GM21526 (cell line): ENCODE data around the gene PKP4.
"Not testable (repeated sequence)": the region's sequence is repeated elsewhere in the genome, so short reads cannot be mapped to it uniquely, and the experiment has no call there.

Experiments
- ATAC-seq: cut with Tn5 transposase; IDR thresholded peaks from one replicate; pipeline ENCODE4 v1.9.1; 2021; ENCODE audit warnings: moderate library complexity; ENCODE audit not compliant: unreplicated experiment, low FRiP score

The PKP4 gene

DNA sequence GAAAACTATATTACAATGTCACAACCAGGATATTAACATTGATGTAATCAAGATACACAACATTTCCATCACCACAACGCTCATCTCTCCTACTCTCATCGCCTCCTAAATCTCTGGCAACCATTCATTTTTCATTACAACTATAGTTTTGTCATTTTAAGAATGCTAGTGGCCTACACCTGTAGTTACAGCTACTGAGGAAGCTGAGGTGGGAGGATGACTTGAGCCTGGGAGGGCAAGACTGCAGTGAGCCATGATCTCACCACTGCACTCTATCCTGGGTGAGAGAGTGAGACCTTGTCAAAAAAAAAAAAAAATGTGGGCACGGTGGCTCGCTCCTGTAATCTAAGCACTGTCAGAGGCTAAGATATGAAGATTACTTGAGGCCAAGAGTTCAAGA, 10.5 kb downstream of the PKP4 start:
- ATAC-seq = no peak

DNA sequence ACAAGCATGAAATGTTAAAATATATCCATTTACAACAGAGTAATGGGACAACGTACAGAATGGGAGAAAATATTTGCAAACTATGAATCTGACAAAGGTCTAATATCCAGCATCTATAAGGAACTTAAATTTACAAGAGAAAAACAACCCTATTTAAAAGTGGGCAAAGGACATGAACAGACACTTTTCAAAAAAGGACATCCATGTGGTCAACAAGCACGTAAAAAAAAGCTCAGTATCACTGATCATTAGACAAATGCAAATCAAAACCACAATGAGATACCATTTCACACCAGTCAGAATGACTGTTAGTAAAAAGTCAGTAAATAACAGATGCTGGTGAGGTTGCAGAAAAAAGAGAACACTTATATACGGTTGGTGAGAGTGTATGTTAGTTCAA, 16.1 kb downstream of the PKP4 start:
- not testable (repeated sequence) for ATAC-seq

DNA sequence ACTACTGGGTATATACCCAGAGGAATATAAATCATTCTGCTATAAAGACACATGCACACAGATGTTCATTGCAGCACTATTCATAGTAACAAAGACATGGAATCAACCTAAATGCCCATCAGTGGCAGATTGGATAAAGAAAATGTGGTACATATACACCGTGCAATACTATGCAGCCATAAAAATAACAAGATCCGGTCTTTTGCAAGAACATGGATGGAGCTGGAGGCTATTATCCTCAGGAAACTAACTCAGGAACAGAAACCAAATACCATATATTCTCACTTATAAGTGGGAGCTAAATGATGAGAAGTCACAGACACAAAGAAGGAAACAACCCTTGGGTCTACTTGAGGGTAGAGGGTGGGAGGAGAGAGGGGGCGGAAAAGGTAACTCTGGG, 16.5 kb downstream of the PKP4 start:
- not testable (repeated sequence) for ATAC-seq

DNA sequence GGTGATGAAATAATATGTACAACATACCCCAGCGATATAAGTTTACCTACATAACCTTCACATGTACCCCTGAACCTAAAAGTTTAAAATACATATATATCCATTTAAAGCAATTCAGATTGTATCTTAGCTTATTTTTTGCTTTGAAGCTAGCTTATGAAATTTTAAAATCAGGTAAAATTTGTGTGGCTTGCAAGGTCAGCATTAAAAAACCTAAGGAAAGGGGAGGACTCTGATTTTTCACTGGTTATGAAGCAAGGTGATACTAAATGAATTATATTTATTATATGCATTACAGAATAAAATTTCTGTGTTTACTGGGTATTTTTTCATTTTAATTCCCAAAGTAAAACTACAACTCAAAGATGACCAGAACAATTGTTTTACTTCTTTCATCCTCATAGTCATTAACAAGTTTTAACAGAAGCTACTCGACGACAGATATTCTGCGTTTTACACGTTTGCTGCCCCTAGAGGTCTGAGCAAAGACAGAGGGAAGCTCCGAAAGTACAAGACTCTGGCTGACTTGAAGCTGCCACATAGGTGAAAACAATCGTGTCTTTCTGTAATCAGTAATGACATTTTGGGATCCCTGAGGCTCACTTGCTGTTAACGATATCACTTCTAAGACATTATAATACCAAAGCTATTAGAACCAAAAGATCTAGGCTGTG, 17.1 kb downstream of the PKP4 start:
- ATAC-seq = no peak

DNA sequence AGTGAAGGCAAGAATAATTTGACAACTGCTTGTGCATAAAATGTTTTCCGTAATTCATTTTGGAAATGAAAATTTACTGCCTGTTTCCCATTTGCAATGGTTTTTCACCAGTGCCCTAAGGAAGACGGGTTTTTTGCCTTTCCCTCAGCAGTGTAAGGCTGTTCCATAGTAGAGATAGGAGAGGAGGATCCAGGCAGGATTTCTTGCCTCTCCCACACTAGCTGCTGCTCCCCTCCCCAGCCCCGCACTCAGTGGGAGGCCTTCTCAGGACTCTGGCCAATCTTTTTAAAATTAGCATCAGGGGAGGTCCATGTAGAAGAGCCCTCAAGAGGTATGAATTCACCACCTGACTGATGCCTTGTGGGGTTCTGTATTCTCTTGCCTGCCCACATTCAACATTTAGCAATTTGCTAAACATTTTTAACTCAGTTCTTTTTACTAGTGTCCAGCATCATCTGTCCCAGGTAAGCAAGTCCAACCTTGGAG, 17.8 kb downstream of the PKP4 start:
- ATAC-seq = not testable (repeated sequence)

DNA sequence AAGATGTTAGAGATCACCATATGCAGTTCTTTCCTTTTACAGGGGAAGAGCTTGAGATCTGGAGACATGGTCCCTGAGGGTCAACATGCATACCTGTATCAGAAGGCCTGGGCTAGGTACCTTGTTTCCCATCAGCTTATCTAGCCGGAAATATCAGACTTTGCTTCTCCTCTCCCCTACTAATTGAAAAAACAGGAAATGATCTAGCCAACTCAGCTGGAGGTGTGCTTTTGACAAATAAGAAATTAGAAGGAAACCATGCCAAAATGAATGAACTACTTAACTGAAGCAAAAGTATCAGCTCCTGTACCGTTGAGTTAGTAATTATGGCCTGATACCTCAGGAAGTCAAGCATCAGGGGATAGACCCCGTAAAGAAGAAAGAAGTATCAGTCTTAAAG, 20.4 kb downstream of the PKP4 start:
- no peak for ATAC-seq

DNA sequence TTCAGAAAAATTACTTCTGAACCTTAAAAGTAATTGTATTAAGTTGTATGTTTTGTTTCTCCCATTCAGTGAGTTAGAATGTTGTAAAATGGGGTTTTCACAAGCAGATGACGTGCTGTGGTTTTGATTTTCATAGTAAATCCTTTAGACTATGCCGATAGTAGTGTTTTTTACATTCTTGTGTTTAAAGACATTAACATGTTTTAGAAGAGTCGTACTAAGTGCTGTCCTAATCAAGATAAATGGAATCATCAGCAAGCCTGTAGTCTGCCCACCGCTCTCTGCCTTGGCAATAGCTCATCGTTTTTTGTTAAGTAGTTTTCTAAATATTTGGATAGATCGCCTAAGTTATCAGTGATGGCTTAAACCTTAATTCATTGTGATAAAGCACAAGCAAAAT, 21.5 kb downstream of the PKP4 start:
- ATAC-seq = no peak

DNA sequence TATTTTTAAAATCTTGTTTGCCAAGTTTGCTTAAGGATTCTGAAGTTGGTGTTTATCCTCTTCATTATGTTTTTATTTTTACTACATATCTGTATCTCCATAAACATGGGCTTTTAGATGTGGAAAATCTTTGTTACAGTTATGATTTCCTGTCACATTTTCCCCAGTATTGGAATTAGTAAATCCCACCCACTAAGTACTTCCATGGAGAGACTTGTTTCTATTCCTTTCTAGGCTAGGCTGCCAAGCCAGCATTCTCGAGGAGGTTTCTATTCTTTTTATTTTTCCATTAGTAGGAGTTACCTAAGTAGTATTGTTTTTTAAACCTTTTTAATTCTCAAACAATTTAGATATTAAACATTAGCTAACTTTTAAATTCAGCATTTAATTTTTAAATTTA, 22.1 kb downstream of the PKP4 start:
- ATAC-seq = no peak

DNA sequence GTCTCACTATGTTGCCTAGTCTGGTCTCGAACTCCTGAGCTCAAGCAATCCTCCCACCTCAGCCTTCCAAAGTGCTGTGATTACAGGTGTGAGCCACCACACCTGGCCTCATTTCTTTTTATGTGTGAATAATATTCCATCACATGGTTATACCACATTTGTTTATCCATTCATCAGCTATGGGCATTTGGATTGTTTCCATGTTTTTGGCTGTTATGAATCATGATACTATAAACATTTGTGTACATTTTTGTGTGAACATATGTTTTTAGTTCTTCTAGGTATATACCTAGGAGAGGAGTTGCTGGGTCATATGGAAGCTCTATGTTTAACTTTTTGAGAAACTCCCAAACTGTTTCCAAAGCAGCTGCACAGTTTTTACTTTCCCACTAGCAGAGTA, 24.4 kb downstream of the PKP4 start:
- no peak for ATAC-seq

DNA sequence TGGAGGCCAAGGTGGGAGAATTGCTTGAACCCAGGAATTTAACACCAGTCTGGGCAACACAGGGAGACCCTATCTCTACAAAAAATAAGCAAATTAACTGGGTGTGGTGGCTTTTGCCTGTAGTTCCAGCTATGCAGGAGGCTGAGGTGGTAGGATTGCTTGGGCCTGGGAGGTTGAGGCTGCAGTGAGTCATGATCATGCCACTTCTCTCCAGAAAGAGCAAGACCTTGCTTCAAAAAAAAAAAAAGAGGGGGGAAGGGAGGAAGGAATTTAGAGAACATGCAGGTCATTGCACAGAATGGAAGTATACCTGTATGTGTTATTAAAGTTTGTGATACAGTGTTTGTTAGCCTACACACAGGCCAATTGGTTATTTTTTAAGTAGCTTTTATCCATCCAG, 25.8 kb downstream of the PKP4 start:
- ATAC-seq = no peak

DNA sequence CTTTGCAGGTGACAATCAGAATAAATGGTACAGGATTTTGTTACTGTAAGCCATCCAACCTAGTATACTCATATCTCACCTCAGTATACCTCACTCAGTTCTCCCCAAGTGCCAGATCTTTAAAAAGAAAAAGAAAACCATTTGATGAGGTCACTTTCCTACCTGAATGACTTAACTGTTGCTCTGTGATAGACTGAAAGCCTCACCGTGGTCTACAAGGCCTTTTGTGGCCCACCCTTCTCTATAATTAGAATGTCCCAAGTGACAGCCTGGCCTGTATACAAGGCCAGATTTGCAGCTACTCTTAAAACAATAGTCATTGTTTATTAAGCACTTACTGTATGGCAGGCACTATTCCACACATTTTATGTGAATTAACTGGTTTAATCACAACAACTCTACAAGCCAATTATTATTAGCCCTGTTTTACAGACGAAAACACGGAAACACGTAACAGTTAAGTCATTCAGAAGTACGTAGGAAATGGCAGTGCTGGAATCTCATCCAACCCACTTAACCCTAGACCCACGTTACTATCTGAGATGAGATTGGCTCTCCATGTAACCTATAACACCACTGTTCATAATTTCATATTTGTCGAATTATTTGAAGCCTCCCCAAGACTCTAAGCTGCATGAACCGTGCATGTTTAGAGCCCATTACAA, 28.3 kb downstream of the PKP4 start:
- ATAC-seq = no peak

DNA sequence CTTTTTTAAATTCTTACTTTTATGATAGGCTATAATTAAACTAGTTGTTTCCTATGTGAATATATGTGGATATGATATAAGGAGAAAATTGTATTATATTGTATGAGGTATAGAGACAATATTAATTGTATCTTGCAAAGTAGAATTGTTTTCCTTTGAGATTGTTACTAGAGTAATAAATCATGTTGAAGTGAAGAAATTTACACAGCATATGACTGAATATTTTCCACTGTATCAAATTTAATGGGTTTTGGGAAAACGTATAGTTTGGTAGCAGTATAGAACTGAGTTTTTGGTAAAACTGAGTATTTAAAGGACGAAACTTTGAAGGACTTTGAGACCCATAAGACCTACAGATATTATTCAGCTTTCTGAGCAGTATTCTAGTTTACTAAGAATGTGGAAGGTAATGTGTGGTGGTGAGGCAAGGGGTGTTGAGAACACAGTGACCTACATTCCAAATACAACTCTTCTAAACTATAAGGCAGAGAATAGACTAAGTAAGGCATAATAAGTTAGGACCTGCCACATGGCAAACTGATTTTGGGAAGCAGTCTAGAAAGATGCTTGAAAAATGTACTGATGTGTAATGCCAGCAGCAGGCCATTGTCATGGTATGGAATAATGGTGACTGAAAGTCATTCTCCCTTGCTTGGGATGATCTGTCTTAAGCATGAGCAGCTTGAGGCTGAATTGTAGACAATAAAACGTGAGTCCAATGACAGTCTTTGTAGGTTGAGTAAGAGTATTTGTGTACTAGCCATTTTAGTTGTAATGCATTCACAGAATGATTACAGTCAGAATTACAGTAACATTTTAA, 29.6 kb downstream of the PKP4 start:
- no peak for ATAC-seq

DNA sequence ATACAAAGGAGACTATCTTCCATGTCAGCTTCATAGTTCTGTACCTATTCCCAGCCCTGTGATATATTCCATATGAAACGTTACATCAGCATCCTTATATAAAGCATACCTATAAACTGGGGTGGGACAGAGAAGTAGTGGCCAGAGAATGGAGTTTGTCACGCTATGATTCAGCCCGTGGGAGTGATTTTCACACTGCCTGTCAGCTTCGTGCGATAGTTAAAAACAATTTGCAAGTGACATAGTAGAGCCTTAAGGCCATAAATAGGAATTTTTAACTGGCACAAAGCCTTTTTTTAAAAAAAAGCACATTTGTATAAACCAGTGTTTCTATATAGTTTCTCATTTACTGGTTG, 30.2 kb downstream of the PKP4 start:
- no peak for ATAC-seq

DNA sequence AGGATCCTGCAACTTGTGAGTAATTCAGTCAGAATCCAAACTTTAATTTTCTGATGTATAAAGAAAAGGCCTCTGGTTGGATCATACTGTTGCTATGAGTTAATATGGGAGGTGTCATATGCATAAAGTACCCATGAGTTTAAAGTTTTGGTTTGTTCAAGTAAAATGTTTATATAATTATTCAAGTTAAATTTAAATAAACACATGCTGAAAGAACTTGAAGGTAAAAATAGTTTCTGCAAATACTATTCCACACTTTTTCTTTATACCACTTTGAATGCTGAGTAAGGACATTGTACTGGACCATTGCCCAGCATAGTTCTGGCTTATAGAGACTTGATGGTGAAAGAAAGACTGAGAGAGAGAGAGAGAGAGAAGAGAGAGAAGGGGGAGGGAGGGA, 30.7 kb downstream of the PKP4 start:
- no peak for ATAC-seq

DNA sequence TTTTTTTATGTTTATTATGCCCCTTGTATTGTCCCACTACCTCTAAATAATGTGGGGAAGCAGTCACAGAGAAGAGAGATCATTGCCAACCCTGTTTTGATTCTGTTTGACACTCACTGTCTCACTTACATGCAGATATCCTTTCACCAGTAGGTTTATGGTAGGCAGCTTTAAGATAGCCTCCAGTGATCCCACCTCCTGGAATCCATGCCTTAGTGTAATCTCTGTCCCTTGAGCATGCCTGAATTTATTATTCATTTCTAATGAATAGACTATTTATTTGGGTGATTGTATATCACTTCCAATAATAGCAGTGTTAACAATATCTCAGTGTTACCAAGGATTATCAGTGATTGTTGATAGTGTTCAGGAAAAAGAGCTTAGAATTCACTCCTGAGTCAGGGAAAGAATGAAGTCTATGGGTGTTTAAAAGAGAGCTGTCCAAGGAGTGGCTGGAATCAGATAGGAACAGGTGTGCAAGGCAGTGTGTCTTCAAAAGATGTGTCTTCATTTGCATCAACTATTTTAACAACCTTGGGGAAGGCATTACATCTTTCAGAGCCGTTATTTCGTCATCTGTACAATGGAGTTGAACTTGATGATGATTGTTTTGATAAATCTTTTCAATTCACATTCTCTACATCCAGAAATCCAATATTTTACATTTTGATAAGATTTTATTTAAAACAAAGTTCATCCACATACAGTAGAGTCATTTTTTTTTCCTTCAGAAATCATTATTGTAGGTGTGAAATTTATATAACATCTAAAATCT, 31.9 kb downstream of the PKP4 start:
- no peak for ATAC-seq

DNA sequence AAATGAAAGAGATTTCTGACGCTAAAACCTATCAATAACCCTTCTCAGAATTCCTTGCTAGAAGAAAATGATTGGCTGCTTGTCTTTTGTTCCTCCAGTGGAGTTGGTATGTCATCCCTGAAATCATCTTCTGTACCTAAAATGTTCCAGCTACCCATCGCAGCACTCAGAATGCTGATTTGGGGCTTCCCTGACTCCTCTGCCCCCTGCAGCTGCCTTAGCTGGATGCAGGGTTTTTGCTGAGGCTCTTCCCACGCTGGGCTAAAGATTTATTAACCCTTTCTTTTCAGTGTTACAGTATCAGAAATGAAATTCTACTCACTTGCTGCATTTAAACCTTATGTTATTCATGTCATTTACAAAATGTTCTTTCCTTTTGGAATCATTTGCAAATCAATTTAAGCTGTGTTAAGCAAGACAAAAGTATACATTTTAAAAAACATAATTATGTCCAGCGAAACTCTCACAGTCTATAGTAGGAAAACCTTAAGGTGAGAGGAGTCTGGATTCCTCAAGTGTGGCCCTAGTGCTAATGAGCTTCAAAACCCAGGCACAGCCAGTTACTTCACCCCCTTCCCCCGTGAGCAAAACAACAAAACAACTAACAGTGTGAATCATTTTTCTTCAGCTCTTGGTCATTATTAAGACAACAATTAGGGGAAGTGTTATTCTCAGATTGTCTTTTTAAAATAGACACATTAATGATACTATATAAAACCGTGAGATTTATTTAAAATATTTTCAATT, 32.8 kb downstream of the PKP4 start:
- no peak for ATAC-seq

DNA sequence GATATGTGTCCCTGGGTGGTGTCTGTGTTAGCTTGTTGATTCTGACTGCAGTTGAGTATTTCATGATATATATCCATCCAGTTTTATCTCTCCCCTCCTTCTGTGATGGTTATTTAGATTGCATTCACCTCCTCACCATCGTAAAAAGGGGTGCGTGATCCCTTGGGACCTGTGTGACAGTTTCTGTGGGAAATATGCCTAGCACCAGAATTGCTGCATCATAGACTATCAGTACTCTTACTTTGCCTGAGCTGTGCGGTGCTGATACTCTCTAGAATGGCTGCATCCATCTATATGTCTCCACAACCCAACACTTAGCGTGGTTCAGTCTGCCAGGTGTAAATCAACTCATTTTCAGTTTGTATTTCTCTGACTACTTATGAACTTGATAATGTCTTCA, 34.3 kb downstream of the PKP4 start:
- no peak for ATAC-seq

DNA sequence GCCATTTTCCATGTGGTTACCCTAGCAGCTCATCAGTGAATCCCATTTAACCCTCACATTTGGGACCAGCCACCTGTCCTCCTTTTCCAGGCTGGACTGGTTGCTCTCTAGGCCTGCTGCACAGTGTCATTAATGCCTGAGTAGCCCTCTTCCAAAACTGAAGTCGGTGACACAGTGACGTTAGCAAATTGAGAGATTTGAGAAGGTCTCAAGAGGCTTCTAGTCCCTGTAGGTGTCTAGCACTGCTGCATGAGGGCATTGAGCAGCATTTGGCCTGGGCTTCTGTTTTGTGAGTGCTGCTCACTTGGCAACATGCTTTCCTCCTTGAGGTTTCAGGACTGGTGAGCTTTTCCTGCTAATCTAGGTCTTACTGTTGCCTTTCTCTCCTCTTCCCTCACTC, 36.7 kb downstream of the PKP4 start:
- ATAC-seq = no peak

DNA sequence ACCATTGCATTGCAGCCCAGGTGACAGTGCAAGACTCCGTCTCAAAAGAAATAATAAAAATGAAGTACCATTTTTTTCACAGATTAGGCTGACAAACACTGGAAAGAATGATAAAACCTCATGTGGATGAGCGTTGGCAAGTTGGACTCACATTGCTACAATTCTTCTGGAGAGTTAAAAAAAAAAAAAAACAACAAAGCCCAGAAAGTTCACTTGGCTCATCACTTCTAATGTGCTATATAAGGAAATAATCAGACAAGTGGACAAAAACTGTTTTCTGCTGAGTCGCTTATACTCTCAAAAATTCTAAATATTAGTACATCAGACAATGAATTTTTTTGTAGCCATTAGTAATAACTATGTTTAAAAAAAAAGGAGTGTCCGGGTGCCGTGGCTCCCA, 38.4 kb downstream of the PKP4 start:
- ATAC-seq = no peak

DNA sequence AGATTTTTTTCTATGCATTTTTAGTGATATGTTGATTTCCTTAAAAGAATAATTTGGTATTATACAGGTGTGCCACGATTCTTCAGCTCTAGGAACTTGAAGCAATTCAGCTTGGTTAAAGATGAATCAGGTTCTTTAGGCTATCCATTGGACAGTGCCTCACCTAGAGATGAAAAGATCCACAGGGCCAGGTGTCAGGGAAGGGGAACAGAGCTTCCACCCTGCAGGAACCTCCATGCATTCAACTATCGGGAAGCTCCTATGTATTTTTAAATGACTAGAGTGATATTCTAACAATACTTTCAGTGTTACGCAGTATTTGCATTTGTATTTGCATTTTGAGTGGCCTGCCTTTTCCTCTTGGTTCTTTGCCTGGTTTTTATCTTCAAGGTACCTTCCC, 40.2 kb downstream of the PKP4 start:
- ATAC-seq = no peak
